ENCODE measurements around the gene HOXC4.

Gene HOXC4

DNA sequence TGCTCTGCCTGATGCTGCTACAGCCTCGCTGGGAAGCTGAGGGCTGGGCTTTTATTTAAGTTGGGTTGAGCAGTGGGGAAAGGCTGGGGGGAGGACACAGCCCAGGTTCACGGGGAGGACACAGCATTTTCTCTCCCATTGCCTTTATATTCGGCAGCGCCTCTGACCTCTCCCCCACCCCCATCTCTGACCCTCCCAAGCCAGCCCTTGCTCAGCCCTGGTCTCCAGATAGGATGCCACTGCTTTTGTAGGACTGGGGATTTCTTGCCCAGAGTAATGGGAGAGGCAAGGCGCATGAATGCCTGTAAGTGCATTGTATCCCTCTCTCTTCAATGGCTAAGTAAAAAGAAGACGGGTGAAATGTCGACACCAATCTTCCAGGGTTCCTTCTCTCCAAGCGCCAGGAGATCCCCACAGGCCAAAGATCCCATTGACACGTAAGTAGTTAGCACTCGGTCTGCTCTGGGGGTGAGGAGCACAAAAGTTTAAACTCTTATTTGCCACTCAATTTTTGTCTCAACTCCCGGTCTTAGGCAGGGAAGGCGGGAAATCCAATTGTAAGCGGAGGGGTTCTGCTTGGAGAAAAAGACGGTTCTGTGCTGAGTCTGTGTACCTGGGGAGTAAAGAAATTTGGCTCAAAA lies 4.6 kb downstream of the HOXC4 start:
- peaks cover 4% of the 10 kb centered on the region for H3K4me1 ChIP-seq (ENCODE audit: low read length)
- no peaks in the 10 kb centered on the region for H3K9me3 ChIP-seq (ENCODE audit: insufficient read depth, low read length)
- H3K27me3 ChIP-seq (ENCODE audit: low read depth, low read length) = no peaks in the 10 kb centered on the region
- TF ChIP-seq EZH2phosphoT487 (IDR thresholded peaks at IDR 0.05; ENCODE audit: low read depth) = no peak
- TF ChIP-seq, protein P1, sequence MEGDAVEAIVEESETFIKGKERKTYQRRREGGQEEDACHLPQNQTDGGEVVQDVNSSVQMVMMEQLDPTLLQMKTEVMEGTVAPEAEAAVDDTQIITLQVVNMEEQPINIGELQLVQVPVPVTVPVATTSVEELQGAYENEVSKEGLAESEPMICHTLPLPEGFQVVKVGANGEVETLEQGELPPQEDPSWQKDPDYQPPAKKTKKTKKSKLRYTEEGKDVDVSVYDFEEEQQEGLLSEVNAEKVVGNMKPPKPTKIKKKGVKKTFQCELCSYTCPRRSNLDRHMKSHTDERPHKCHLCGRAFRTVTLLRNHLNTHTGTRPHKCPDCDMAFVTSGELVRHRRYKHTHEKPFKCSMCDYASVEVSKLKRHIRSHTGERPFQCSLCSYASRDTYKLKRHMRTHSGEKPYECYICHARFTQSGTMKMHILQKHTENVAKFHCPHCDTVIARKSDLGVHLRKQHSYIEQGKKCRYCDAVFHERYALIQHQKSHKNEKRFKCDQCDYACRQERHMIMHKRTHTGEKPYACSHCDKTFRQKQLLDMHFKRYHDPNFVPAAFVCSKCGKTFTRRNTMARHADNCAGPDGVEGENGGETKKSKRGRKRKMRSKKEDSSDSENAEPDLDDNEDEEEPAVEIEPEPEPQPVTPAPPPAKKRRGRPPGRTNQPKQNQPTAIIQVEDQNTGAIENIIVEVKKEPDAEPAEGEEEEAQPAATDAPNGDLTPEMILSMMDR (IDR thresholded peaks at IDR 0.05; ENCODE audit: low read depth, low read length) = no peak
- H3K4me3 ChIP-seq (ENCODE audit: low read length) = no peak overlapping the region
- no peaks in the 10 kb centered on the region for H4K20me1 ChIP-seq (ENCODE audit: insufficient read depth, low read length)
- H3K27ac ChIP-seq (ENCODE audit: low read length) = no peak overlapping the region
- no peak overlapping the region for H3K4me2 ChIP-seq (ENCODE audit: low read length)
- H3K9ac ChIP-seq (ENCODE audit: low read length) = no peak overlapping the region
- no peak overlapping the region for H2AFZ ChIP-seq (ENCODE audit: low read depth, low read length)
- peaks cover 21% of the 10 kb centered on the region for H3K79me2 ChIP-seq (ENCODE audit: low read length)
- peaks cover 16% of the 10 kb centered on the region for H3K36me3 ChIP-seq (replicated peaks; ENCODE audit: low read depth, low read length)

DNA sequence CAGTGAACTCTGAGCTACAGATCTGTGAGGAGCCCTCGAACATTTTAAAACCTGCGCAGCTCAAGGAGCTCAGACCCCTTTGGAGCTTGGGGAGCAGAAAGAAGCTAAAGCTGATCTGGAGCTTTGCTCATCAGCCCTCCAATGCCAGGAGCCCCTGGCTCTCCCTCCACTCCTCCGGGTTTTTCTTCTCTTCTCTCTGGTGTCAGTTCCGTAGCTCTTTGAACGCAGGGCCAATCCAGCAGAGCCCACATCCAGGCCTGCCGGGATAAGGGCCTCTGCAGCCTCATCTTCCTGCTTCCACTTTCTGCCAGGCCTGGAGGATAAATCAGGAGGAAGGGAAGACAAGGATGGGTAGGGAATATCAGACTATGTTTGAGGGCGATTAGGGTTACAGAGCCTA lies 6.0 kb downstream of the HOXC4 start:
- H3K4me3 ChIP-seq (ENCODE audit: low read length) = no peak overlapping the region
- TF ChIP-seq EZH2phosphoT487 (IDR thresholded peaks at IDR 0.05; ENCODE audit: low read depth) = no peak
- TF ChIP-seq, protein P1 (IDR thresholded peaks at IDR 0.05; ENCODE audit: low read depth, low read length) = no peak
- no peak overlapping the region for H3K9ac ChIP-seq (ENCODE audit: low read length)
- H3K4me2 ChIP-seq (ENCODE audit: low read length) = no peak overlapping the region
- peaks cover 11% of the 10 kb centered on the region for H3K79me2 ChIP-seq (ENCODE audit: low read length)
- no peak overlapping the region for H2AFZ ChIP-seq (ENCODE audit: low read depth, low read length)
- peaks cover 16% of the 10 kb centered on the region for H3K36me3 ChIP-seq (replicated peaks; ENCODE audit: low read depth, low read length)
- no peaks in the 10 kb centered on the region for H4K20me1 ChIP-seq (ENCODE audit: insufficient read depth, low read length)
- H3K27ac ChIP-seq (ENCODE audit: low read length) = no peak overlapping the region
- H3K27me3 ChIP-seq (ENCODE audit: low read depth, low read length) = no peaks in the 10 kb centered on the region
- no peaks in the 10 kb centered on the region for H3K9me3 ChIP-seq (ENCODE audit: insufficient read depth, low read length)
- peaks cover 3% of the 10 kb centered on the region for H3K4me1 ChIP-seq (ENCODE audit: low read length)

DNA sequence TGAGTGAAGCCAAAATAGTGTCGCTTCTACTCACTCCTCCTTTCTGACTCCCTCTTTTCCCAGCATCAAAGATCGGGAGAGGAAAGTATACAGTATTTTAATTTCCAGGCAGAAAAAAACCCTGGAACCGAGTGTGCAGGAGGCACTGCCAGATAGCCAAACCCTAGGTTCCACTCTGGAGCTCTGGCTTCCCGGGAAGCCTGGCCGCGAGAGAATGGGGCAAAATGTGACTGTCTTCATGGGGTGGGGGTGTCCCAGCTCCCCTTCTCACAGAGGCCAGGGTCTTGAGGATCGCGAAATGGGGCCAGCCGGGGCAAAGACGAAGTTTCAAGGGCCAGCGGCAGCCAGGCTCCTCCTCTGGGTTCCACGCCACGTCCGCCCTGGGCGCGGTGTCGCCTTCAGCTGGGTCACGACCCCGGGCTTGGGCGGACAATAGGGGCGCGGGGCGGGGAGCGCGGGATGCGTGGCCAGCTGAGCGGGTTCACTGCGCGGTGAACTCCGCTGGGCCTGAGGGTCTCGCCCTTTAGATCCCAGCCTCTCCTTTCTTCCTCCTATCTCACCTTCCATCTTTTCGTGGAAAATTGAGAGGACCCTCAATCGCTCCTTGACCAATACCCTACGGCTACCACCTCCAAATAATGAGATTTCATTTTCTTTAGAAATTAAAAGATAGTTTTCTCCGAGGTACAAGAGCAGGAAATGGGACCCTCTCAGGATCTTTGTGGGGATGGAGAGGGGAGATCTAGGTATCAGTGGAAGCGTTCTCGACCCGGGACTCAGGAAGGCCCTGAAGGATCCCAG lies 6.7 kb downstream of the HOXC4 start:
- no peak overlapping the region for H3K27ac ChIP-seq (ENCODE audit: low read length)
- H3K4me2 ChIP-seq (ENCODE audit: low read length) = no peak overlapping the region
- peaks cover 6% of the 10 kb centered on the region; the same call in 1 of the 2 replicates for H3K79me2 ChIP-seq (ENCODE audit: low read length)
- H3K36me3 ChIP-seq (replicated peaks; ENCODE audit: low read depth, low read length) = peaks cover 15% of the 10 kb centered on the region
- no peak for TF ChIP-seq EZH2phosphoT487 (IDR thresholded peaks at IDR 0.05; ENCODE audit: low read depth)
- TF ChIP-seq, protein P1 (IDR thresholded peaks at IDR 0.05; ENCODE audit: low read depth, low read length) = no peak
- H3K4me3 ChIP-seq (ENCODE audit: low read length) = no peak overlapping the region
- no peaks in the 10 kb centered on the region for H3K9me3 ChIP-seq (ENCODE audit: insufficient read depth, low read length)
- no peaks in the 10 kb centered on the region for H3K27me3 ChIP-seq (ENCODE audit: low read depth, low read length)
- no peak overlapping the region for H3K9ac ChIP-seq (ENCODE audit: low read length)
- H3K4me1 ChIP-seq (ENCODE audit: low read length) = no peaks in the 10 kb centered on the region; the same call in 1 of the 2 replicates
- H4K20me1 ChIP-seq (ENCODE audit: insufficient read depth, low read length) = no peaks in the 10 kb centered on the region
- no peak overlapping the region for H2AFZ ChIP-seq (ENCODE audit: low read depth, low read length)
